Gastrocnemius medialis (tissue), 4 donors: ENCODE results near the gene NEXN. TPM values are rescaled to one million over a fixed set of nuclear protein-coding genes. Genes with fewer than 3 reads are reported as not detected.

Source experiments
- ATAC-seq, 2 donors: fragments of 150-250 bp; one replicate each; pipeline ENCODE4 v1.9.1; 2016
- DNase-seq, 2 donors: peaks; one replicate each; pipeline ENCODE4 v3.0.0-alpha.2; 2019
- H3K27ac ChIP-seq, 4 donors: fragments of 200-600 bp; sonication (generic); 1 replicate in 1 of 4; 2 replicates in 3 of 4; pipeline ENCODE4 v1.5.1; 2016 to 2018; ENCODE audit warnings: mild to moderate bottlenecking in 2 of 4, moderate library complexity in 1 of 4
- H3K27me3 ChIP-seq, 3 donors: fragments of 200-600 bp; sonication (generic) in 2 of 3; 1 replicate in 1 of 3; 2 replicates in 2 of 3; pipeline versions ENCODE4 v1.5.1 to v1.6.0; 2016 to 2019; ENCODE audit warnings: mild to moderate bottlenecking in 1 of 3, moderate library complexity in 1 of 3
- H3K36me3 ChIP-seq, 2 donors: fragments of 200-600 bp; sonication (generic) in 1 of 2; one replicate each; pipeline ENCODE4 v1.5.1; 2017 to 2018
- H3K4me1 ChIP-seq, 2 donors: fragments of 200-600 bp; sonication (generic) in 1 of 2; one replicate each; pipeline ENCODE4 v1.5.1; 2016 to 2017; ENCODE audit warnings: mild to moderate bottlenecking in 2 of 2
- H3K4me3 ChIP-seq, 4 donors: fragments of 200-600 bp; sonication (generic) in 3 of 4; 1 replicate in 1 of 4; 2 replicates in 3 of 4; pipeline ENCODE4 v1.5.1; 2016 to 2019; ENCODE audit warnings: mild to moderate bottlenecking in 2 of 4
- H3K9me3 ChIP-seq, 3 donors: fragments of 200-600 bp; sonication (generic) in 2 of 3; 1 replicate in 1 of 3; 2 replicates in 2 of 3; pipeline ENCODE4 v1.5.1; 2016 to 2019
- POLR2A ChIP-seq, 2 donors: fragments of 450-650 bp; IDR thresholded peaks; one replicate each; pipeline ENCODE4 v1.6.1; 2017; ENCODE audit warnings: antibody characterized with exemption in 2 of 2, mild to moderate bottlenecking in 2 of 2, moderate library complexity in 2 of 2
- in situ Hi-C, 4 donors: fragments of 200-750 bp; cut with MboI; loops; one replicate each; pipeline versions ENCODE4 v1.15.0 to v1.8.0; 2017; ENCODE audit warnings: low sequenced_read_pairs in 4 of 4
- intact Hi-C: fragments of 100-400 bp; cut with DNase I; formaldehyde crosslinking; loops from one replicate; pipeline ENCODE4 v1.15.1; 2023; ENCODE audit warnings: low total_unique reads
- total RNA-seq, 4 donors: library from RNA; depleted of rRNA; stranded (reverse); fragments of >200 nt; gene quantifications; one replicate each; pipeline versions ENCODE4 v1.1.0 to v1.2.3, GENCODE V29; 2016
- TF ChIP-seq, protein P1 (sequence below), 5 experiments: fragments of 450-650 bp in 3 of 5; fragments of 200-600 bp in 2 of 5; sonication (generic) in 2 of 5; IDR thresholded peaks in 4 of 5; conservative IDR thresholded peaks in 1 of 5; 1 replicate in 4 of 5; 2 replicates in 1 of 5; pipeline ENCODE4 v1.5.1; 2016 to 2019; ENCODE audit warnings: antibody characterized with exemption in 5 of 5, mild to moderate bottlenecking in 3 of 5, moderate library complexity in 3 of 5

The NEXN gene
- total RNA-seq, 4 donors from 2014 or later: 105 to 297 (median 200) TPM

DNA sequence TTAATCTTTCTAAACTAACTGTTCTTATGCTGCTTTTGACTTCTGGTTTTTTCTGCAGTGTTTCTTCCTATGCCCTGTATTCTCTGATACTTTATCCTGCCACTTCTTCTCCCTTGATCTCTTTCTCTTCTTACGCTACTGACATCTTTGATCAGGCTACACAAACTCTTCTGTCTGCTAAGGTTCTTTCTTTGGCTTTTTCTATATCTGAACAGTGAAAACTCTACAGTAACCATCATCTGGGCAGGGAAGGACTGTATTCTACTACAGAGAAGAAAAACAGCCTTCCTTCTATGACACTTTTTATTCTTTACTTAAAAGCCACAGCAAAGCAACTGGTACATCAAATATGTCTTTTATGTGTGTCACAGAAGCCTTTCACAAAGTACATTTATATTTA is 7.4 kb upstream of the NEXN start:
- DNase-seq: no peak
- Histone ChIP-seq H3K4me3 (no peak overlapping the region), H3K27ac (peak overlapping the region in 1 of 4 donors; percentile 20), H3K9me3 (no peaks in the 10 kb centered on the region), H3K4me1 (peaks cover 0 to 9% of the 10 kb centered on the region in 2 donors), H3K27me3 (no peaks in the 10 kb centered on the region), H3K36me3 (no peaks in the 10 kb centered on the region)
- intact Hi-C loops: no loop called here
- in situ Hi-C loops: loop anchor here in 3 of 4 donors (5.0 to 10.0 kb wide), 2 partner anchors 44 to 46 kb away; no protein-coding TSS in a partner anchor
- ATAC-seq: no peak
- no peak for TF ChIP-seq POLR2A (IDR thresholded peaks at IDR 0.05)
- TF ChIP-seq, protein P1, sequence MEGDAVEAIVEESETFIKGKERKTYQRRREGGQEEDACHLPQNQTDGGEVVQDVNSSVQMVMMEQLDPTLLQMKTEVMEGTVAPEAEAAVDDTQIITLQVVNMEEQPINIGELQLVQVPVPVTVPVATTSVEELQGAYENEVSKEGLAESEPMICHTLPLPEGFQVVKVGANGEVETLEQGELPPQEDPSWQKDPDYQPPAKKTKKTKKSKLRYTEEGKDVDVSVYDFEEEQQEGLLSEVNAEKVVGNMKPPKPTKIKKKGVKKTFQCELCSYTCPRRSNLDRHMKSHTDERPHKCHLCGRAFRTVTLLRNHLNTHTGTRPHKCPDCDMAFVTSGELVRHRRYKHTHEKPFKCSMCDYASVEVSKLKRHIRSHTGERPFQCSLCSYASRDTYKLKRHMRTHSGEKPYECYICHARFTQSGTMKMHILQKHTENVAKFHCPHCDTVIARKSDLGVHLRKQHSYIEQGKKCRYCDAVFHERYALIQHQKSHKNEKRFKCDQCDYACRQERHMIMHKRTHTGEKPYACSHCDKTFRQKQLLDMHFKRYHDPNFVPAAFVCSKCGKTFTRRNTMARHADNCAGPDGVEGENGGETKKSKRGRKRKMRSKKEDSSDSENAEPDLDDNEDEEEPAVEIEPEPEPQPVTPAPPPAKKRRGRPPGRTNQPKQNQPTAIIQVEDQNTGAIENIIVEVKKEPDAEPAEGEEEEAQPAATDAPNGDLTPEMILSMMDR (IDR thresholded peaks at IDR 0.05 in 4 of 5, conservative IDR thresholded peaks at IDR 0.05 in 1 of 5): no peak

GRCh38 chr1:77882411-77882810 is 6.0 kb upstream of the NEXN start:
- H3K27me3 ChIP-seq: no peaks in the 10 kb centered on the region
- no peak for TF ChIP-seq POLR2A (IDR thresholded peaks at IDR 0.05)
- TF ChIP-seq, protein P1 (IDR thresholded peaks at IDR 0.05 in 4 of 5, conservative IDR thresholded peaks at IDR 0.05 in 1 of 5): no peak
- no peaks in the 10 kb centered on the region for H3K36me3 ChIP-seq
- in situ Hi-C loops: loop anchor here in 3 of 4 donors (5.0 to 10.0 kb wide), 2 partner anchors 45 to 48 kb away; no protein-coding TSS in a partner anchor
- intact Hi-C loops: no loop called here
- no peak for ATAC-seq
- no peak for DNase-seq
- peaks cover 0 to 11% of the 10 kb centered on the region in 2 donors for H3K4me1 ChIP-seq
- H3K27ac ChIP-seq: no peak overlapping the region
- no peak overlapping the region for H3K4me3 ChIP-seq
- no peaks in the 10 kb centered on the region for H3K9me3 ChIP-seq

- TF ChIP-seq POLR2A (IDR thresholded peaks at IDR 0.05): no peak
- TF ChIP-seq, protein P1 (IDR thresholded peaks at IDR 0.05 in 4 of 5, conservative IDR thresholded peaks at IDR 0.05 in 1 of 5): no peak
- in situ Hi-C loops (loop anchor here in 2 of 4 donors (10.0 kb wide), 1 partner anchor 54 kb away; no protein-coding TSS in a partner anchor), intact Hi-C loops (loop anchor here (1.0 kb wide), 1 partner anchor 56 kb away; no protein-coding TSS in a partner anchor)
- Histone ChIP-seq H3K4me1 (peaks cover 16 to 41% of the 10 kb centered on the region in 2 donors), H3K27ac (peak overlapping the region; percentile 97 to 99 (median 99)), H3K9me3 (no peaks in the 10 kb centered on the region), H3K36me3 (peaks cover 0 to 25% of the 10 kb centered on the region in 2 donors), H3K4me3 (peak overlapping the region; percentile 89 to 94 (median 93)), H3K27me3 (no peaks in the 10 kb centered on the region)
- peak; percentile 29 to 43 for ATAC-seq
- peak in 1 of 2 donors; percentile 52 for DNase-seq
These were observed 588 bp downstream of the NEXN start for GRCh38 chr1:77888781-77889642.

GRCh38 chr1:77889671-77890070 is 1.2 kb downstream of the NEXN start:
- H3K4me1 ChIP-seq: peaks cover 16 to 40% of the 10 kb centered on the region in 2 donors
- TF ChIP-seq POLR2A (IDR thresholded peaks at IDR 0.05): peak; percentile 48 to 87
- TF ChIP-seq, protein P1 (IDR thresholded peaks at IDR 0.05 in 4 of 5, conservative IDR thresholded peaks at IDR 0.05 in 1 of 5): no peak
- H3K27ac ChIP-seq: peak overlapping the region; percentile 97 to 99 (median 99)
- no peaks in the 10 kb centered on the region for H3K27me3 ChIP-seq
- H3K4me3 ChIP-seq: peak overlapping the region; percentile 89 to 94 (median 93)
- in situ Hi-C loops: loop anchor here in 3 of 4 donors (5.0 to 10.0 kb wide), 2 partner anchors 55 to 57 kb away; no protein-coding TSS in a partner anchor
- intact Hi-C loops: loop anchor here (1.0 kb wide), 1 partner anchor 56 kb away; no protein-coding TSS in a partner anchor
- H3K36me3 ChIP-seq: peaks cover 0 to 28% of the 10 kb centered on the region in 2 donors
- ATAC-seq (peak; percentile 58 to 65), DNase-seq (peak; percentile 23 to 41)
- H3K9me3 ChIP-seq: no peaks in the 10 kb centered on the region
